ENCODE measurements around the gene ACTN3.
"Not testable (repeated sequence)": the region's sequence is repeated elsewhere in the genome, so short reads cannot be mapped to it uniquely, and the experiment has no call there.

Gene ACTN3

GRCh38 chr11:66529655-66530054 is 17.0 kb upstream of the ACTN3 start:
- no peaks in the 10 kb centered on the region for H3K4me1 ChIP-seq (ENCODE audit: control insufficient read depth, insufficient read depth, low read length)
- H3K9me3 ChIP-seq (ENCODE audit: control insufficient read depth, low read length), result no peaks in the 10 kb centered on the region
- no peaks in the 10 kb centered on the region for H3K36me3 ChIP-seq (ENCODE audit: control insufficient read depth, insufficient read depth, low read length)
- 92 to 96% methylated on average over 13 of the region's 13 CpGs for WGBS, 2 experiments
- H3K27me3 ChIP-seq (ENCODE audit: control insufficient read depth, insufficient read depth, low read length, poor library complexity, severe bottlenecking), result no peaks in the 10 kb centered on the region
- H3K27ac ChIP-seq (ENCODE audit: insufficient read depth, low read depth, low read length, poor library complexity, severe bottlenecking), result no peak overlapping the region
- no peak overlapping the region for H3K4me3 ChIP-seq (ENCODE audit: insufficient read depth, low read depth, low read length)

- 92 to 94% methylated on average over 10 of the region's 10 CpGs for WGBS, 2 experiments
- no peak overlapping the region for H3K4me3 ChIP-seq (ENCODE audit: insufficient read depth, low read depth, low read length)
- no peaks in the 10 kb centered on the region for H3K9me3 ChIP-seq (ENCODE audit: control insufficient read depth, low read length)
- no peaks in the 10 kb centered on the region for H3K4me1 ChIP-seq (ENCODE audit: control insufficient read depth, insufficient read depth, low read length)
- no peak overlapping the region for H3K27ac ChIP-seq (ENCODE audit: insufficient read depth, low read depth, low read length, poor library complexity, severe bottlenecking)
- H3K27me3 ChIP-seq (ENCODE audit: control insufficient read depth, insufficient read depth, low read length, poor library complexity, severe bottlenecking), result no peaks in the 10 kb centered on the region
- peaks cover 7% of the 10 kb centered on the region for H3K36me3 ChIP-seq (ENCODE audit: control insufficient read depth, insufficient read depth, low read length)
Observed at GRCh38 chr11:66530927-66531709, 15.6 kb upstream of the ACTN3 start.

- no peaks in the 10 kb centered on the region for H3K4me1 ChIP-seq (ENCODE audit: control insufficient read depth, insufficient read depth, low read length)
- H3K27me3 ChIP-seq (ENCODE audit: control insufficient read depth, insufficient read depth, low read length, poor library complexity, severe bottlenecking), result no peaks in the 10 kb centered on the region
- no peaks in the 10 kb centered on the region for H3K9me3 ChIP-seq (ENCODE audit: control insufficient read depth, low read length)
- H3K27ac ChIP-seq (ENCODE audit: insufficient read depth, low read depth, low read length, poor library complexity, severe bottlenecking), result no peak overlapping the region
- peaks cover 8% of the 10 kb centered on the region for H3K36me3 ChIP-seq (ENCODE audit: control insufficient read depth, insufficient read depth, low read length)
- H3K4me3 ChIP-seq (ENCODE audit: insufficient read depth, low read depth, low read length), result no peak overlapping the region
- 88 to 91% methylated on average over 11 of the region's 11 CpGs for WGBS, 2 experiments
Observed at GRCh38 chr11:66531841-66532240, 14.9 kb upstream of the ACTN3 start.

- H3K4me3 ChIP-seq (ENCODE audit: insufficient read depth, low read depth, low read length), result no peak overlapping the region
- H3K36me3 ChIP-seq (ENCODE audit: control insufficient read depth, insufficient read depth, low read length), result peaks cover 8% of the 10 kb centered on the region
- 89 to 93% methylated on average over 5 to 6 of the region's 6 CpGs for WGBS, 2 experiments
- H3K27me3 ChIP-seq (ENCODE audit: control insufficient read depth, insufficient read depth, low read length, poor library complexity, severe bottlenecking), result no peaks in the 10 kb centered on the region
- H3K27ac ChIP-seq (ENCODE audit: insufficient read depth, low read depth, low read length, poor library complexity, severe bottlenecking), result no peak overlapping the region
- H3K9me3 ChIP-seq (ENCODE audit: control insufficient read depth, low read length), result no peaks in the 10 kb centered on the region
- H3K4me1 ChIP-seq (ENCODE audit: control insufficient read depth, insufficient read depth, low read length), result no peaks in the 10 kb centered on the region
Observed at GRCh38 chr11:66532784-66533183, 13.9 kb upstream of the ACTN3 start.

GRCh38 chr11:66539170-66539869 is 7.4 kb upstream of the ACTN3 start:
- Histone ChIP-seq H3K4me1 (ENCODE audit: control insufficient read depth, insufficient read depth, low read length) (peaks cover 6% of the 10 kb centered on the region), H3K27ac (ENCODE audit: insufficient read depth, low read depth, low read length, poor library complexity, severe bottlenecking) (no peak overlapping the region), H3K36me3 (ENCODE audit: control insufficient read depth, insufficient read depth, low read length) (peaks cover 8% of the 10 kb centered on the region), H3K4me3 (ENCODE audit: insufficient read depth, low read depth, low read length) (no peak overlapping the region), H3K27me3 (ENCODE audit: control insufficient read depth, insufficient read depth, low read length, poor library complexity, severe bottlenecking) (no peaks in the 10 kb centered on the region), H3K9me3 (ENCODE audit: control insufficient read depth, low read length) (no peaks in the 10 kb centered on the region)
- WGBS, 2 experiments, result 90 to 92% methylated on average over 16 of the region's 16 CpGs

- Histone ChIP-seq H3K4me1 (ENCODE audit: control insufficient read depth, insufficient read depth, low read length) (peaks cover 6% of the 10 kb centered on the region), H3K9me3 (ENCODE audit: control insufficient read depth, low read length) (no peaks in the 10 kb centered on the region), H3K4me3 (ENCODE audit: insufficient read depth, low read depth, low read length) (no peak overlapping the region), H3K36me3 (ENCODE audit: control insufficient read depth, insufficient read depth, low read length) (peaks cover 8% of the 10 kb centered on the region), H3K27ac (ENCODE audit: insufficient read depth, low read depth, low read length, poor library complexity, severe bottlenecking) (no peak overlapping the region), H3K27me3 (ENCODE audit: control insufficient read depth, insufficient read depth, low read length, poor library complexity, severe bottlenecking) (no peaks in the 10 kb centered on the region)
- 91 to 92% methylated on average over 10 of the region's 10 CpGs for WGBS, 2 experiments
Observed at GRCh38 chr11:66539870-66540213, 6.9 kb upstream of the ACTN3 start.

GRCh38 chr11:66540598-66540997 is 6.1 kb upstream of the ACTN3 start:
- WGBS, 2 experiments, result 91 to 96% methylated on average over 8 of the region's 8 CpGs
- H3K4me1 ChIP-seq (ENCODE audit: control insufficient read depth, insufficient read depth, low read length); H3K4me3 ChIP-seq (ENCODE audit: insufficient read depth, low read depth, low read length); H3K9me3 ChIP-seq (ENCODE audit: control insufficient read depth, low read length); H3K36me3 ChIP-seq (ENCODE audit: control insufficient read depth, insufficient read depth, low read length); H3K27me3 ChIP-seq (ENCODE audit: control insufficient read depth, insufficient read depth, low read length, poor library complexity, severe bottlenecking); H3K27ac ChIP-seq (ENCODE audit: insufficient read depth, low read depth, low read length, poor library complexity, severe bottlenecking): not testable (repeated sequence)

- Histone ChIP-seq H3K4me3 (ENCODE audit: insufficient read depth, low read depth, low read length) (no peak overlapping the region), H3K4me1 (ENCODE audit: control insufficient read depth, insufficient read depth, low read length) (peaks cover 6% of the 10 kb centered on the region), H3K9me3 (ENCODE audit: control insufficient read depth, low read length) (no peaks in the 10 kb centered on the region), H3K36me3 (ENCODE audit: control insufficient read depth, insufficient read depth, low read length) (no peaks in the 10 kb centered on the region), H3K27me3 (ENCODE audit: control insufficient read depth, insufficient read depth, low read length, poor library complexity, severe bottlenecking) (no peaks in the 10 kb centered on the region), H3K27ac (ENCODE audit: insufficient read depth, low read depth, low read length, poor library complexity, severe bottlenecking) (no peak overlapping the region)
- 90% methylated on average over 4 of the region's 4 CpGs for WGBS, 2 experiments
Observed at GRCh38 chr11:66541892-66542291, 4.8 kb upstream of the ACTN3 start.

GRCh38 chr11:66542362-66542761 is 4.3 kb upstream of the ACTN3 start:
- Histone ChIP-seq H3K27me3 (ENCODE audit: control insufficient read depth, insufficient read depth, low read length, poor library complexity, severe bottlenecking) (no peaks in the 10 kb centered on the region), H3K4me3 (ENCODE audit: insufficient read depth, low read depth, low read length) (no peak overlapping the region), H3K36me3 (ENCODE audit: control insufficient read depth, insufficient read depth, low read length) (no peaks in the 10 kb centered on the region), H3K4me1 (ENCODE audit: control insufficient read depth, insufficient read depth, low read length) (peaks cover 10% of the 10 kb centered on the region), H3K27ac (ENCODE audit: insufficient read depth, low read depth, low read length, poor library complexity, severe bottlenecking) (no peak overlapping the region), H3K9me3 (ENCODE audit: control insufficient read depth, low read length) (no peaks in the 10 kb centered on the region)
- 95 to 96% methylated on average over 10 of the region's 10 CpGs for WGBS, 2 experiments

- Histone ChIP-seq H3K4me3 (ENCODE audit: insufficient read depth, low read depth, low read length) (no peak overlapping the region), H3K9me3 (ENCODE audit: control insufficient read depth, low read length) (no peaks in the 10 kb centered on the region), H3K27me3 (ENCODE audit: control insufficient read depth, insufficient read depth, low read length, poor library complexity, severe bottlenecking) (no peaks in the 10 kb centered on the region), H3K36me3 (ENCODE audit: control insufficient read depth, insufficient read depth, low read length) (no peaks in the 10 kb centered on the region), H3K27ac (ENCODE audit: insufficient read depth, low read depth, low read length, poor library complexity, severe bottlenecking) (no peak overlapping the region), H3K4me1 (ENCODE audit: control insufficient read depth, insufficient read depth, low read length) (peaks cover 20% of the 10 kb centered on the region)
- WGBS, 2 experiments, result 72% methylated on average over 26 of the region's 26 CpGs
Observed at GRCh38 chr11:66543263-66544107, 3.2 kb upstream of the ACTN3 start.

Measured in ectodermal cell (in vitro differentiated cells).